ENCODE results near the gene TMEM106C. TPM values are rescaled to one million over a fixed set of nuclear protein-coding genes. Genes with fewer than 3 reads are reported as not detected.
"Not testable (repeated sequence)": the region's sequence is repeated elsewhere in the genome, so short reads cannot be mapped to it uniquely, and the experiment has no call there.

TMEM106C gene
- total and polyA plus RNA-seq, 10 of the 15 experiments (the other 5 are each of a cell fraction or from before 2014, with no cell fraction given) = 90.2 to 280 (median 161) TPM

- TF ChIP-seq USF2 (IDR thresholded peaks at IDR 0.05; ENCODE audit: borderline replicate concordance, low read depth, low read length) (no peak), SRF (IDR thresholded peaks at IDR 0.05; ENCODE audit: low read depth in 2 of 2, low read length in 2 of 2) (no peak), ZBTB11 (CRISPR knock-in tag; IDR thresholded peaks at IDR 0.05) (no peak), KDM1A (IDR thresholded peaks at IDR 0.05; ENCODE audit: borderline replicate concordance) (no peak), SMC3 (IDR thresholded peaks at IDR 0.05; ENCODE audit: borderline replicate concordance, low read length) (no peak), PBX3 (IDR thresholded peaks at IDR 0.05; ENCODE audit: insufficient replicate concordance, low read depth, low read length) (no peak), HDAC6 (IDR thresholded peaks at IDR 0.05; ENCODE audit: unreplicated experiment) (no peak)
Observed at GRCh38 chr12:47955059-47955458, 8.3 kb upstream of the TMEM106C start (continued).

GRCh38 chr12:47957671-47958070 lies 5.7 kb upstream of the TMEM106C start:
- H3K4me3 ChIP-seq; BruUV-seq (replicated peaks); H3K4me2 ChIP-seq (ENCODE audit: control insufficient read depth, insufficient read depth); ATAC-seq; H3K9me3 ChIP-seq (replicated peaks; ENCODE audit: control insufficient read depth, insufficient read depth, low read length); RAD21 ChIA-PET (ENCODE audit: unreplicated experiment); H4K20me1 ChIP-seq (ENCODE audit: control insufficient read depth, insufficient read depth); H3K36me3 ChIP-seq (ENCODE audit: control insufficient read depth in 2 of 2, insufficient read depth in 2 of 2, low read length in 1 of 2); H3K27me3 ChIP-seq (replicated peaks in 1 of 2; ENCODE audit: control insufficient read depth in 2 of 2, insufficient read depth in 2 of 2, low read length in 1 of 2); DNase-seq (ENCODE audit: low read depth, low spot score); H2AFZ ChIP-seq (ENCODE audit: control insufficient read depth, low read depth, low read length); H3K4me1 ChIP-seq (ENCODE audit: control insufficient read depth, insufficient read depth, low read length); intact Hi-C loops (cut with micrococcal nuclease; ENCODE audit: unreplicated experiment); SMC1A ChIA-PET (ENCODE audit: uncharacterized antibody, unreplicated experiment); POLR2A ChIA-PET; in situ Hi-C loops (cut with MboI); H3K27ac ChIP-seq (ENCODE audit: control insufficient read depth, insufficient read depth); FAIRE-seq; H3K79me2 ChIP-seq (ENCODE audit: control insufficient read depth, insufficient read depth, low read length); H3K9ac ChIP-seq (ENCODE audit: control insufficient read depth, insufficient read depth, low read length): not testable (repeated sequence)
- CTCF ChIA-PET = interaction anchor here (1.2 to 1.3 kb wide), 2 partner anchors 8 to 63 kb away, joined by 3 to 6 read pairs; no protein-coding TSS in a partner anchor
- 23% methylated on average over 1 of the region's 1 CpG for WGBS (ENCODE audit: insufficient coverage, insufficient replicate concordance, low lambda C conversion rate, missing lambda C conversion rate)

Data from GM12878 (cell line).